NCI-H748 (cell line): Measurements from ENCODE around the gene TAF13.
A peak's percentile ranks its signal among the peaks of the same experiment; 100 is the strongest.

ENCODE experiments used
- DNase-seq: peaks from one replicate; lab custom pipeline; 2025; ENCODE audit not compliant: unreplicated experiment; lab: John Stamatoyannopoulos, UW

The TAF13 gene

GRCh38 chr1:109075531-109076490 is at the start of gene TAF13:
Gene TAF13, minus strand, starts transcription at chr1:109076003. Its CDS starts 56 bp downstream, at chr1:109075947.
- DNase-seq, result peak; percentile 96

- DNase-seq, result no peak
Measured at GRCh38 chr1:109120356-109120755, 44.6 kb upstream of the TAF13 start.

GRCh38 chr1:109118089-109118488 is 42.3 kb upstream of the TAF13 start:
- DNase-seq, result no peak

GRCh38 chr1:109116286-109116685 is 40.5 kb upstream of the TAF13 start:
- DNase-seq, result peak; percentile 99

GRCh38 chr1:109115685-109116084 is 39.9 kb upstream of the TAF13 start:
- no peak for DNase-seq

- DNase-seq, result peak; percentile 71
Measured at GRCh38 chr1:109114342-109114674, 38.5 kb upstream of the TAF13 start.

GRCh38 chr1:109113590-109114341 is 38.0 kb upstream of the TAF13 start, which contains the start of gene ELAPOR1:
Gene ELAPOR1, plus strand, starts transcription at chr1:109114115. Its CDS starts 69 bp downstream, at chr1:109114184.
- DNase-seq, result peak; percentile 98

GRCh38 chr1:109112652-109113285 is 37.0 kb upstream of the TAF13 start:
- peak; percentile 97 for DNase-seq

GRCh38 chr1:109112056-109112651 is 36.4 kb upstream of the TAF13 start:
- peak; percentile 40 for DNase-seq

- DNase-seq, result no peak
Measured at GRCh38 chr1:109111386-109112055, 35.7 kb upstream of the TAF13 start.

GRCh38 chr1:109109906-109110305 is 34.1 kb upstream of the TAF13 start:
- DNase-seq, result no peak

- no peak for DNase-seq
Measured at GRCh38 chr1:109107785-109108184, 32.0 kb upstream of the TAF13 start.

- no peak for DNase-seq
Measured at GRCh38 chr1:109105881-109106280, 30.1 kb upstream of the TAF13 start.

GRCh38 chr1:109104364-109105151 is 28.8 kb upstream of the TAF13 start:
- DNase-seq, result no peak

GRCh38 chr1:109099938-109100773 is 24.4 kb upstream of the TAF13 start:
- peak; percentile 98 for DNase-seq

- no peak for DNase-seq
Measured at GRCh38 chr1:109096120-109096519, 20.3 kb upstream of the TAF13 start.

- no peak for DNase-seq
Measured at GRCh38 chr1:109095631-109096030, 19.8 kb upstream of the TAF13 start.

- DNase-seq, result no peak
Measured at GRCh38 chr1:109094871-109095270, 19.1 kb upstream of the TAF13 start.

- DNase-seq, result no peak
Measured at GRCh38 chr1:109094377-109094803, 18.6 kb upstream of the TAF13 start.
